IgD-negative memory B cell (primary cell): ENCODE results near the gene NDOR1. TPM values are rescaled to one million over a fixed set of nuclear protein-coding genes. Genes with fewer than 3 reads are reported as not detected.

Experiments
- H3K27ac Mint-ChIP-seq, 3 donors: one replicate each; pipeline ENCODE4 v1.8.0; 2020 to 2022; ENCODE audit warnings: mild to moderate bottlenecking in 3 of 3, mixed read lengths in 3 of 3, moderate library complexity in 1 of 3
- H3K27me3 Mint-ChIP-seq: one replicate; pipeline ENCODE4 v1.8.0; 2021; ENCODE audit warnings: mixed read lengths
- H3K36me3 Mint-ChIP-seq: one replicate; pipeline ENCODE4 v1.8.0; 2020; ENCODE audit warnings: mild to moderate bottlenecking, mixed read lengths
- H3K4me1 Mint-ChIP-seq, 3 donors: one replicate each; pipeline ENCODE4 v1.8.0; 2020 to 2022; ENCODE audit warnings: mixed read lengths in 3 of 3, mild to moderate bottlenecking in 1 of 3
- H3K4me3 Mint-ChIP-seq, 4 donors: one replicate each; pipeline ENCODE4 v1.8.0; 2020 to 2022; ENCODE audit warnings: mild to moderate bottlenecking in 4 of 4, mixed read lengths in 4 of 4, moderate library complexity in 3 of 4
- H3K9me3 Mint-ChIP-seq, 3 donors: one replicate each; pipeline ENCODE4 v1.8.0; 2020 to 2021; ENCODE audit warnings: mixed read lengths in 3 of 3, mild to moderate bottlenecking in 1 of 3
- polyA plus RNA-seq: library from polyadenylated mRNA; unstranded; fragments of 300-500 nt; fragmentation: Illumina TruSeq; gene quantifications from one replicate; pipeline ENCODE4 v1.2.3, GENCODE V29; 2021

The NDOR1 gene
- polyA plus RNA-seq, 1 donor from 2014 or later: 7.6 TPM

DNA sequence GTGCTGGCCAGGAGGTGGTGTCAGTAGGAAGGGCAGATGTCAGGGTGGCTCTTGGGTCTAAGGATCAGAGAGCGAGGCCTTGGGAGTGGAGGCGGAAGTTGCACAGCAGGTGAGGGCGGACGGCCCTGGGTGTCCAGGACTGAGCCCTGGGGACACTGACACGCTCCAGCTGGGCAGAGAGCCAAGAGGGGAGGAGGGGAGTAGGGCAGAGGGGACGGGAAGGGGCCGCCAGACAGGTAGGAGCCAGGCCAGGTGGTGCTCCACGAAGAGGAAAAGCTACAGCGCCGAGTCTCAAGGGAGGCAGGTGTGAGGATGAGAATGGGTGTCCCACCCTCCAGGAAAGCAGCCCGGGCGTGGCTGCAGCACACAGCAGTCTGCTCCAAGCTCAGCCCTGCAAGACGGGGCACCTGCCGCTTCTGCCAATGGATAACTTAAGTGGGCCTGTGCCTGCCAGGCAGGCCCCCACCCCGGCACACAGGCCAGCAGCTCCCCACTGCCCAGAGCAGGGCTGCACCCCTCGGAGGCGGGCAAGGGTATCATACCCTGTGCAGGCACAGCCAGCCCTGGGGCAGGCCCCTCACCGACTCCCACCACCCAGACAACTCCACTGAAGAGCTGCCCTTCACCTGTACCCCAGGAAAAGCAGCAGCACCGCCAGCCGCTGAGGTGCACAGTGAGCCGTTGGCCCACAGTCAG lies 9.8 kb upstream of the NDOR1 start:
- H3K27me3 Mint-ChIP-seq: no peaks in the 10 kb centered on the region
- H3K4me1 Mint-ChIP-seq: peaks cover 0 to 1% (median under 1%) of the 10 kb centered on the region in 3 donors
- no peaks in the 10 kb centered on the region for H3K36me3 Mint-ChIP-seq
- peak overlapping the region in 1 of 3 donors; percentile 80 for H3K27ac Mint-ChIP-seq
- H3K4me3 Mint-ChIP-seq: peak overlapping the region in 2 of 4 donors; percentile 39 to 63
- H3K9me3 Mint-ChIP-seq: no peaks in the 10 kb centered on the region

DNA sequence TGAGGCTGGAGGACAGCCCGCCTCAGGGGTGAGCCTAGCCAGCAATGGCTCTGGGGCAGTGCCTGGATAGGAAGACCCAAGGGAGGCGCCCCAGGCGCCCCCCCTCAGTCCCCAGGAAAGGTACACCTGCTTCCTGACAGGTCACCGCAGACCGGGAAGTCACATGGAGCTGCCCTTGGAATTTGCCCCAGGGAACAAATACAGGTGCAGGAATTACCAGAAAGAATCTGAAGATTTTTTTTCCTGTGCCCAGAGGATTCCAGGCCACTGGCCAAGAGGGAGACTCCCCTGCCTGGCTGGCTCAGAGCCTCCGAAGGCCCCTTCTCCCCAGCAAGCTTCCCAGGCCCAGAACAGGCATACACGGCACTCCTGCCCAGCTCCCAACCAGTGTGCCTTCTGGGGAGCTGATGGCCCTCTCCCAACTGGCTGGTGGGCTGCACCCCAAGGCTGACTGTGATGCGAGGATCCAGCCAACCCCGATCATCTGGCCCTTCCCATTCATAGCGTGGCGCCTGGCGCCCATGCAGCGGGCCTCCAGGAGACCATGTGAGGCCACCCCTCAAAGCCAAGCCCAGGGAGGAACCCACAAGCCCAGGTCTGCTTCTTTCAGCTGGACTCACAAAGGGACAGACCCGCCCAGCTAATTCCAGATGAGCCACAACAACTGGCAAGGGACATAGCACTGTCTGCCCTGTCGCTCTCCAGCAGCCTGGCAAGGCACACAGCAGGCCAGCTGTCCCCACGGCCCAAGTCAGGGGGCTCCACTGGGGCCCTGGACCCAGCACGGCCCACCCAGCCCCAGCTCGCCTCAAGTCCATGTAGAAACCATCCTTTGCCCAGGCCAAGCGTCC lies 7.2 kb upstream of the NDOR1 start:
- no peaks in the 10 kb centered on the region for H3K36me3 Mint-ChIP-seq
- peak overlapping the region in 2 of 4 donors; percentile 4 to 57 for H3K4me3 Mint-ChIP-seq
- no peaks in the 10 kb centered on the region for H3K9me3 Mint-ChIP-seq
- peaks cover 8 to 9% (median 9%) of the 10 kb centered on the region in 3 donors for H3K4me1 Mint-ChIP-seq
- H3K27me3 Mint-ChIP-seq: no peaks in the 10 kb centered on the region
- H3K27ac Mint-ChIP-seq: peak overlapping the region in 1 of 3 donors; percentile 39

DNA sequence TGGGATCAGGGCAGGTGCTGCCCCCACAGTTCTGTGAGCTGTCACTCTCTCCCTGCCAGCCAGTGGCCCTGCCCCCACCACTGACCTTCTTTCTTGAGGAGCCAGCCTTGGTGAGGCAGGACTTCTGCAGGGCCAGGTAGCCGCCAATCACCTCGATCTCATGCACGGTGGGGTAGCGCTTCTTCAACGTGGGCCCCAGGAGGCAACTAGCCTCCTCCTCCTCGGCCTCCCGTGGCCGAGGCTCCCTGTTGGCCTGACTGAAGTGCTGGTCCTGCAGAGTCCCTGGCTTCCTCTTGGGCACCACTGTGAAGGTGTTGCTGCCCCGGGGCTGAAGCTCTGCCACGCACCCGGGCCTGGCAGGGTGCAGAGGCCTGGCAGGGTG lies 6.6 kb upstream of the NDOR1 start:
- H3K36me3 Mint-ChIP-seq: no peaks in the 10 kb centered on the region
- no peaks in the 10 kb centered on the region for H3K27me3 Mint-ChIP-seq
- no peak overlapping the region for H3K27ac Mint-ChIP-seq
- H3K4me1 Mint-ChIP-seq: peaks cover 8 to 9% (median 9%) of the 10 kb centered on the region in 3 donors
- no peaks in the 10 kb centered on the region for H3K9me3 Mint-ChIP-seq
- peak overlapping the region in 1 of 4 donors; percentile 57 for H3K4me3 Mint-ChIP-seq

DNA sequence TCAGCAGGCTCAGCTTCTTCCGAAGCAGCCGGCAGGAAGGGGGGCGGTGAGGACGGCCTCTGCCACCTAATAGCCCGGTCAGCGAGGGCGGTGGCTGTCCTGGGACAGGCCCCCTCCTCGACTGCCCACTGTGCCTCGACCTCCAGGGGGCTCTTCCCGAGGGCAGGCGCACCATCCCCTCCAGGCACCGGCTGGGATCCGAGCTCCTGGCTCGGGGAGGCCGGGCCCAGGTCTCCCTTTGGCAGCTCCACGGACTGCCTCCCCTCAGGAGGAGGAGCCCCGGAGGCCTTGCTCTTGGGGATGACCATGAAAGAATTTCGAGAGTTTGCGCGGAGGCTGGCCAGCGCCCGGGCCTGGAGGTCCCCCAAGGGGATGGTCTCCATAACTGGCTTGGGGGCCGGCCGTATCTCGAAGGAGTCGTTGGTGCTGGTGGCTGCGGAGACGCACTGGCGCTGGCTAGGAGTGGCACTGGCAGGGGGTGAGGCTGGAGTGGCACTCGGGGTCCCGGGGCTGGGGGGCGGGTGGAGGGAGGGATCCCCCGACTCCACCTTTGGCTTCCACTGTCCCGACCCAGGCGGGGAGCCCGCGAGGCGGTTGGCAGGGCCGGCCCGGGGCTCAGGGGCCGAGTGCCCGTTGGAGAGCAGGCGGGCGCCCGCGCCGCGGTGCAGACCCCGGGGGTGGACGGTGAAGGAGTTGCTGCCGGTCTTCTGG lies 5.9 kb upstream of the NDOR1 start:
- Mint-ChIP-seq H3K9me3 (no peaks in the 10 kb centered on the region), H3K4me1 (peaks cover 11 to 15% (median 12%) of the 10 kb centered on the region in 3 donors), H3K36me3 (no peaks in the 10 kb centered on the region), H3K4me3 (peak overlapping the region; percentile 61 to 92 (median 76)), H3K27ac (peak overlapping the region in 1 of 3 donors; percentile 17), H3K27me3 (no peaks in the 10 kb centered on the region)

DNA sequence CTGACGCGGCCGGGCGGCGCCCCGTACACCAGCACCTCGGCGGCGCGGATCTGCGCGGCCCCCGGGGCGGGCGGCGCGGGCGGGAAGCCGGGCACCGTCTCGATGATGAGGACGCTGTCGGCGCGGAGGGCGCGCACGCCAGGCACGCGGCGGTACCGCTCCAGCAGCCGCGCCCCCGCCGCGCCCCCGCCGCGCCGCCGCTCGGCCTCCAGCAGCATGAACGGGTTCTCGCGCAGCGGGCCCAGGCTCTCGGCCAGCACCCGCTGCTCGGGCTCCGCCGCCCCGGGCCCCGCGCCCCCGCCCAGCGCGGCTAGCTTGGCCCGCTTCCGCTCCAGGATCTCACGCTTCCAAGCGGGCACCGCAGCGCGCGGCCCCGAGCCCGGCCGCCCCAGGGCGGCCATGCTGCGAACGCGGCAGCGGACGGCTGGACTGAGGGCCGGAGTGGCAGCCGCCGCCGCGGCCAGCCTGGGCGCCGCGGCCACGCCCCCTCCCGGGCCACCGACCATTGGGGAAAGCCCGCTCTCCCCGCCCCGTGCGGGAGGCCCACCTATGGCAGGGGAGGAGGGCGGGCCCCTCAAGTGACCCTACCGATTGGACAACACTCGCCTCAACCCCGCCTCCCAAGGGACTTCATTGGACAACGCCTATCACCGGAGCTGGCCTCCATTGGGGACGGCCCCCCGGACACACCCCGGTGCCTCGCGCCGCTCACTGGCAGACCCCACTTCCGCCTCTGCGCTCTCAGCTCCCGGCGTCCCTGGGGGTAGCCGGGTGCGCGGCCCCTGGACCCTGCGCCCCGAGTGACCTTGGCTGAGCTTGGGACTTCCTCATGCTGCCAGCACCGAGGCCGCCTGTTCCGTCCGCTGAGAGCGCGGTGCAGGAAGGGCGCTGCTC lies 4.9 kb upstream of the NDOR1 start, which contains the start of gene TPRN:
TPRN (minus strand) TSS at position 431 of the 894 bp plus-strand sequence; CDS start at position 401, 30 bp downstream.
- H3K4me1 Mint-ChIP-seq: peaks cover 12 to 16% (median 15%) of the 10 kb centered on the region in 3 donors
- no peaks in the 10 kb centered on the region for H3K27me3 Mint-ChIP-seq
- no peaks in the 10 kb centered on the region for H3K9me3 Mint-ChIP-seq
- H3K36me3 Mint-ChIP-seq: no peaks in the 10 kb centered on the region
- peak within 1 kb of the TSS; percentile 86 to 99 (median 92) for H3K4me3 Mint-ChIP-seq
- H3K27ac Mint-ChIP-seq: peak within 1 kb of the TSS; percentile 84 to 99 (median 94)

DNA sequence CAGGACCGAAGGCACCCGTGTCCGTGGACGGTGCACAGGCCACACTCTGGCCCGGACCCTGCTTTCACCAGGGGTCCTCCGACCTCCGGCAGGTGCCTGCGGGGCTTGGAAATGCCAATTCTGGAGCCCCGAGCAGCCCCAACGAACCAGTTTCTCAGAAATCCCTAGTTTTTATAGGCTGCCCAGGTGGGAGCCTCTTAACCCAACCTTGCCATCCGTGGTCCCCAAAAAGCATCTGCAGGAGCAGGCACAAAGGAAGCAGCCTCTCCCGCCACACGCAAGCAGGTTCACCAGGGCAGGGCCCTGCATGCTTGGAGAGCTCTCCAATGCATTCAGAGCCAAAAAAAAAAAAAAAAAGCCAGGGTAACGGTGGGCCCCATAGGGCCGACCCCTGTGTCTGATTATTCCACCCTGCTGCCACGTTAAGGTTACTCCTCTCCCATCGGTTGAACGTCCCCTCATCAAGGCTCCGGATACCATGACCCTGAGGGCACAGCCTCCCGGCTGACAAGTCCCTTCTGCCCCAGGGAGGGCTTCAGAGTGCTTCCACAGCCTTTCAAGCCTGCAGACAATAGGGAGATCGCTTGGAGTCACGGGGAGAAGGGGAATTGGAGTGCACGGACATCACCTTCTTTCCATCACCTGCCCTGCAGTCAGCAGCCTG lies 4.2 kb upstream of the NDOR1 start:
- Mint-ChIP-seq H3K4me1 (peaks cover 15 to 19% (median 15%) of the 10 kb centered on the region in 3 donors), H3K9me3 (no peaks in the 10 kb centered on the region), H3K4me3 (peak overlapping the region; percentile 86 to 99 (median 92)), H3K36me3 (no peaks in the 10 kb centered on the region), H3K27ac (peak overlapping the region; percentile 84 to 99 (median 94)), H3K27me3 (no peaks in the 10 kb centered on the region)

DNA sequence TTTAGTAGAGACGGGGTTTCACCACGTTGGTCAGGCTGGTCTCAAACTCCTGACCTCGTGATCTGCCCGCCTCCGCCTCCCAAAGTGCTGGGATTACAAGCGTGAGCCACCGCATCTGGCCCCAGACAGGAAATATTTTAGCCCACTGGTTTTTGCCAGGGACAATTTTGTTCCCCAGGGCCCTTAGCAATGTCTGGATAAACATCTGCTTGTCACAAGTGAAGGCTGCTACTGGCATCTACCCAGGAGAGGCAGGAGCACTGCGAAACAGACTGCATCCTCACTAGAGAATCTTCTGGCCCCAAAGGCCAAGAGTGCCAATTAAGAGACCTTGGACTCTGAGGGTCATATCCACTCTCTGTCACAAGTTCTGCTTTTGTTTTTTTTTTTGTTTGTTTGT lies 2.5 kb upstream of the NDOR1 start:
- Mint-ChIP-seq H3K27ac (peak overlapping the region in 1 of 3 donors; percentile 84), H3K27me3 (no peaks in the 10 kb centered on the region), H3K4me3 (peak overlapping the region in 3 of 4 donors; percentile 47 to 99 (median 60))

DNA sequence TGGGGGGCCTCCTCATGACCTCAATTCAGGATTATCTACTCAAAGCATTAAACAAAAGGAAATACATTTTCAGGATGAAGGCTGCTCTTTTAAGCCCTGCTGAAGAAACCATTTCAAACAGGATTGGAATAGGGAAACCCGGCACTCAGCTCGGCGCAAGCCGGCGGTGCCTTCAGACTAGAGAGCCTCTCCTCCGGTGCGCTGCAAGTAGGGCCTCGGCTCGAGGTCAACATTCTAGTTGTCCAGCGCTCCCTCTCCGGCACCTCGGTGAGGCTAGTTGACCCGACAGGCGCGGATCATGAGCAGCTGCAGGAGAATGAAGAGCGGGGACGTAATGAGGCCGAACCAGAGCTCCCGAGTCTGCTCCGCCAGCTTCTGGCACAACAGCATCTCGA lies 772 bp upstream of the NDOR1 start:
- H3K9me3 Mint-ChIP-seq: no peaks in the 10 kb centered on the region
- peaks cover 23 to 24% (median 24%) of the 10 kb centered on the region in 3 donors for H3K4me1 Mint-ChIP-seq
- peak overlapping the region; percentile 93 to 96 (median 94) for H3K27ac Mint-ChIP-seq
- H3K36me3 Mint-ChIP-seq: no peaks in the 10 kb centered on the region
- H3K27me3 Mint-ChIP-seq: no peaks in the 10 kb centered on the region
- peak overlapping the region; percentile 90 to 96 (median 94) for H3K4me3 Mint-ChIP-seq

More for the DNA sequence above, 2.5 kb upstream of the NDOR1 start:
- H3K9me3 Mint-ChIP-seq: no peaks in the 10 kb centered on the region
- H3K36me3 Mint-ChIP-seq: no peaks in the 10 kb centered on the region
- H3K4me1 Mint-ChIP-seq: peaks cover 23 to 24% (median 24%) of the 10 kb centered on the region in 3 donors

DNA sequence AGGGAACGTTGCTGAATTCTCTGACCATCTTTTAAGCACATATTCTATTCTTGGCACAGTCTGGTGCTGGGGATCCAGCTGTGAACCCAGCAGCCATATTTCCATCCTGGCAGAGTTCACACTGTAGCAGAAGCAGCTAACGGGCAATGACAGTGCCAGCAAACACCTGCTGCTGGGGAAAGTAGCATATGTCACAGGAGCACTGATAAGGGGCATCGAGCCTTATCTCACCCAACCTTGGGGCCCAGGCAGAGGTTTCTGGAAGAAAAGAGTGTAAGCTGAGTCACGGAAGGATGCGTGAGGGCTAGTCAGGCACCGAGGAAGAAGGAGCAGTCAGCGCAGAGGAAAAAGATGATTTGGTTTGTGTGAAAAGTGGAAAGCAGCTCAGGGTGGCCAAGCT lies 1.1 kb downstream of the NDOR1 start:
- peaks cover 1% of the 10 kb centered on the region for H3K36me3 Mint-ChIP-seq
- peaks cover 15 to 24% (median 24%) of the 10 kb centered on the region in 3 donors for H3K4me1 Mint-ChIP-seq
- peak overlapping the region; percentile 90 to 95 (median 93) for H3K4me3 Mint-ChIP-seq
- H3K9me3 Mint-ChIP-seq: no peaks in the 10 kb centered on the region
- peak overlapping the region in 2 of 3 donors; percentile 93 to 96 for H3K27ac Mint-ChIP-seq
- no peaks in the 10 kb centered on the region for H3K27me3 Mint-ChIP-seq

DNA sequence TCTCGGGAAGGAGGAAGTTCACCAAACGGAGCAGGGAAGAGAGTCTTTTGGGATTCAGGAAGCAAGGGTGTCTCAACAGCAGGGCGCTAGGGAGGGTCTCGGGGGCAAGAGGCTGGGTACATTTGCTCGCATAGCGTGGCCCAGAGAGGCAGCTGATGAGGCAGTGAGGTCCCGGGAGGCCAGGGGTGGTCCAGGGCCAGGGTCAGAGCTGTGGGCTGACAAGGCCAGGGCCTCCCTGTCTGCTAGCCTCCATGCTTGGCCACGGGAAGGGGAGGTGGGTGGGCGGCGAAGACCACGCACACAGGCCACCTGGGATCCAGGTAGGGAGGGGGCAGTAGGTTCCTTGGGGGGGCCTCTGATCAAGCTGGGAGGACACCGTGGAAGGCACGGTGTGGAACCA lies 6.0 kb downstream of the NDOR1 start:
- peaks cover 1% of the 10 kb centered on the region for H3K36me3 Mint-ChIP-seq
- H3K9me3 Mint-ChIP-seq: no peaks in the 10 kb centered on the region
- H3K4me1 Mint-ChIP-seq: peaks cover 1 to 9% (median 8%) of the 10 kb centered on the region in 3 donors
- no peaks in the 10 kb centered on the region for H3K27me3 Mint-ChIP-seq
- H3K4me3 Mint-ChIP-seq: no peak overlapping the region
- peak overlapping the region in 1 of 3 donors; percentile 62 for H3K27ac Mint-ChIP-seq

DNA sequence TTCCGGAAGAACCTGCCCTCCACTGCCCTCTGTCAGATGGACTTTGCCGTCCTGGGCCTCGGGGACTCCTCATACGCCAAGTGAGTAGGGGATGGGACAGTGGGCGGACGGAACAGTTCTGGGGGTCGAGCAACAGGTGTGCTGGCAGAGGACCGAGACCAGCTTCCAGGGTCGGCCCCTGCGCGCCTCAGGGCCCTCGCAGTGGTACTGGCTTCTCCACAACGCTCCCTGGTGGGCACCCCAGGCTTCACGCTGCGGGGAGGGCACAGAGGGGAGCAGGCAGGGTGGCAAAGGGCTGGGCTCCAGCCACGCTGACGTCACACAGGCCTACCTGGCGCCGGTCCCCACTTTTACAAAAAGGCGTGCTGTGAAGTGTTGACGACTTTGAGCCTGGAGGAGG lies 7.0 kb downstream of the NDOR1 start:
- Mint-ChIP-seq H3K27me3 (no peaks in the 10 kb centered on the region), H3K4me1 (peaks cover 0 to 1% (median under 1%) of the 10 kb centered on the region in 3 donors), H3K27ac (no peak overlapping the region), H3K4me3 (no peak overlapping the region), H3K9me3 (no peaks in the 10 kb centered on the region), H3K36me3 (peaks cover 1% of the 10 kb centered on the region)

DNA sequence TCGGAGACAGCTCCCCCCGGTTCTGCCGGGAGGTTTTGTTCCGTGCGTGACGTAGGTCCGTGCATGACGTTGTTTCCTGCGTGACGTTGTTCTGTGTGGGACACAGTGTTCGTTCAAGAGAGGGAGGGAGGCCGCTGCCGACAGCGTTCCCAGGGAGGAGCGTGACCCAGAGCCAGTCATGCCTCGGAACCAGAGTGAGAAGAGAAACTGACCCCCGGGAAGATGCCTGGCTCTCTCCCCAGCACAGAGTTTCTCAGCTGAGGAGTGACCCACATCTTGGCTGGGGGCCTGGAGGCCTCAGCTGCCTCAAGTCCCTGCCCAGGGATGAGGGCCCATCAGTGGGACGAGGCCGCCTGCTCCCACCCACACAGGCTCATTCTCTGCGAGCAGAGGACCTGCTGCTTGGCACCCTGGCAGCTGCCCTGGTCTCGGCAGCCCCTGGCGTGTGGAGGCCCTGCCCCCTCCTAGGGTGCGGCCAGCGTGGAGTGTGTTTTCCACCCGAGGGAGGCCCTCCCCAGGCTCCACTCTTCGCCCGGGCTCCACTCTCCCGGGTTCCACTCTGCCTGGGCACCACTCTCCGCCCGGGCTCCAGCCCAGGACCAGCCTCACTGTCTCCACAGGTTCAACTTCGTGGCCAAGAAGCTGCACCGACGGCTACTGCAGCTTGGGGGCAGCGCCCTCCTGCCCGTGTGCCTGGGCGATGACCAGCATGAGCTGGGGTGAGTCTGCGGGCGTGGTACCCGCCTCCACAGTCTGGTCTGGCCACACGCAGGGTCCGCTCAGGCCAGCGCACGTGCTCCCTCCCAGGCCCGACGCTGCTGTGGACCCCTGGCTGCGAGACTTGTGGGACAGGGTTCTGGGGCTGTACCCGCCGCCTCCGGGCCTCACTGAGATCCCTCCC lies 7.9 kb downstream of the NDOR1 start:
- Mint-ChIP-seq H3K9me3 (no peaks in the 10 kb centered on the region), H3K27ac (no peak overlapping the region), H3K4me1 (no peaks in the 10 kb centered on the region), H3K27me3 (no peaks in the 10 kb centered on the region), H3K36me3 (peaks cover 1% of the 10 kb centered on the region), H3K4me3 (no peak overlapping the region)

DNA sequence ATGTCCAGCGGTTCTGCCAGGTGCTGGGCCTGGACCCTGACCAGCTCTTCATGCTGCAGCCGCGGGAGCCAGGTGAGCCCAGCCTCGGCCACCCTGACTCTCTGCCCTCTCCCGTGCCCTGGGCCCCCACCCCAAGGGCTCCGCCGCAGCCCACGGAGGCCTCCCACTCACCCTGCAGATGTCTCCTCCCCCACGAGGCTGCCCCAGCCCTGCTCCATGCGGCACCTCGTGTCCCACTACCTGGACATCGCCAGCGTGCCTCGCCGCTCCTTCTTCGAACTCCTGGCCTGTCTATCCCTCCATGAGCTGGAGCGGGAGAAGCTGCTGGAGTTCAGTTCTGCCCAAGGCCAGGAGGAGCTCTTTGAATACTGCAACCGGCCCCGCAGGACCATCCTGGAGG lies 9.1 kb downstream of the NDOR1 start:
- no peaks in the 10 kb centered on the region for H3K27me3 Mint-ChIP-seq
- H3K36me3 Mint-ChIP-seq: peaks cover 1% of the 10 kb centered on the region
- H3K4me1 Mint-ChIP-seq: no peaks in the 10 kb centered on the region
- H3K9me3 Mint-ChIP-seq: no peaks in the 10 kb centered on the region
- H3K27ac Mint-ChIP-seq: no peak overlapping the region
- no peak overlapping the region for H3K4me3 Mint-ChIP-seq
